ENCODE measurements around the gene PROX1.

Gene PROX1

GRCh38 chr1:213966122-213966521, 21.7 kb upstream of the PROX1 start:
- in situ Hi-C loops (cut with MboI; ENCODE audit: low sequenced_read_pairs, unreplicated experiment) = loop anchor here (10.0 kb wide), 1 partner anchor 59 kb away; no protein-coding TSS in a partner anchor
- TF ChIP-seq CTCF (IDR thresholded peaks at IDR 0.05; ENCODE audit: borderline replicate concordance, control extremely low read depth, extremely low read depth, insufficient read depth, missing control alignments) = no peak
- DNase-seq (ENCODE audit: low spot score) = no peak

GRCh38 chr1:213968146-213968825, 19.5 kb upstream of the PROX1 start:
- no peak for DNase-seq (ENCODE audit: low spot score)
- no peak for TF ChIP-seq CTCF (IDR thresholded peaks at IDR 0.05; ENCODE audit: borderline replicate concordance, control extremely low read depth, extremely low read depth, insufficient read depth, missing control alignments)
- in situ Hi-C loops (cut with MboI; ENCODE audit: low sequenced_read_pairs, unreplicated experiment) = loop anchor here (10.0 kb wide), 1 partner anchor 57 kb away; no protein-coding TSS in a partner anchor

GRCh38 chr1:213969958-213970555, 17.7 kb upstream of the PROX1 start:
- TF ChIP-seq CTCF (IDR thresholded peaks at IDR 0.05; ENCODE audit: borderline replicate concordance, control extremely low read depth, extremely low read depth, insufficient read depth, missing control alignments) = no peak
- in situ Hi-C loops (cut with MboI; ENCODE audit: low sequenced_read_pairs, unreplicated experiment) = loop anchor here (10.0 kb wide), 1 partner anchor 55 kb away; no protein-coding TSS in a partner anchor
- no peak for DNase-seq (ENCODE audit: low spot score)

- no peak for TF ChIP-seq CTCF (IDR thresholded peaks at IDR 0.05; ENCODE audit: borderline replicate concordance, control extremely low read depth, extremely low read depth, insufficient read depth, missing control alignments)
- DNase-seq (ENCODE audit: low spot score) = no peak
- in situ Hi-C loops (cut with MboI; ENCODE audit: low sequenced_read_pairs, unreplicated experiment) = no loop called here
Measured at GRCh38 chr1:213972141-213972540, 15.6 kb upstream of the PROX1 start.

GRCh38 chr1:213973129-213973528, 14.6 kb upstream of the PROX1 start:
- in situ Hi-C loops (cut with MboI; ENCODE audit: low sequenced_read_pairs, unreplicated experiment) = no loop called here
- DNase-seq (ENCODE audit: low spot score) = no peak
- TF ChIP-seq CTCF (IDR thresholded peaks at IDR 0.05; ENCODE audit: borderline replicate concordance, control extremely low read depth, extremely low read depth, insufficient read depth, missing control alignments) = no peak

- no peak for TF ChIP-seq CTCF (IDR thresholded peaks at IDR 0.05; ENCODE audit: borderline replicate concordance, control extremely low read depth, extremely low read depth, insufficient read depth, missing control alignments)
- in situ Hi-C loops (cut with MboI; ENCODE audit: low sequenced_read_pairs, unreplicated experiment) = no loop called here
- DNase-seq (ENCODE audit: low spot score) = no peak
Measured at GRCh38 chr1:213976665-213977485, 10.9 kb upstream of the PROX1 start.
